Hepatocyte (in vitro differentiated cells): ENCODE results near the gene PCBD1.

Source experiments
- EZH2 ChIP-seq: fragments of 200-600 bp; sonication (generic); IDR thresholded peaks from 2 replicates; pipeline ENCODE4 v1.6.1; 2016; ENCODE audit warnings: antibody characterized with exemption, mild to moderate bottlenecking, borderline replicate concordance
- TF ChIP-seq, protein P1 (sequence below): fragments of 200-600 bp; sonication (generic); IDR thresholded peaks from 2 replicates; pipeline ENCODE4 v1.5.1; 2016; ENCODE audit warnings: antibody characterized with exemption, mild to moderate bottlenecking; ENCODE audit not compliant: poor library complexity

DNA sequence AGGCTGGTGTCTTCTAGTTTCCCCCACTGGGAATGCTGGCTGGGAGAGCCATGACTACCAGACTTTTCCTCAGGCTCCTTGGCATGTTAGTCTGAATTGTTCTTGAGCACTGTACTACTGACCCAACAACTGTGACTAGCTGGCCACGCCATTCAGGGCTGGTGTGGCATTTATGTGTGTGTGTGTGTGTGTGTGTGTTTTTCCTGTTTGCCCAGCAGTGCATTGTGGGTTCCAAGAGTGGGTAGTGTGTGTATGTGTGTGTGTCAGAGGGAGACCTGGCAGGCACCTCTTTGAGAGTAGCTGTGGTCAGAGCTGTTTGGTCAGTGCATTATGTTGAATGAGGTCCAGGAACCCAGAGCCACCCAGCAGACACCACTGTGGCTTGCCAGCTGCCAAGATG lies 9.2 kb downstream of the PCBD1 start:
- TF ChIP-seq, protein P1, sequence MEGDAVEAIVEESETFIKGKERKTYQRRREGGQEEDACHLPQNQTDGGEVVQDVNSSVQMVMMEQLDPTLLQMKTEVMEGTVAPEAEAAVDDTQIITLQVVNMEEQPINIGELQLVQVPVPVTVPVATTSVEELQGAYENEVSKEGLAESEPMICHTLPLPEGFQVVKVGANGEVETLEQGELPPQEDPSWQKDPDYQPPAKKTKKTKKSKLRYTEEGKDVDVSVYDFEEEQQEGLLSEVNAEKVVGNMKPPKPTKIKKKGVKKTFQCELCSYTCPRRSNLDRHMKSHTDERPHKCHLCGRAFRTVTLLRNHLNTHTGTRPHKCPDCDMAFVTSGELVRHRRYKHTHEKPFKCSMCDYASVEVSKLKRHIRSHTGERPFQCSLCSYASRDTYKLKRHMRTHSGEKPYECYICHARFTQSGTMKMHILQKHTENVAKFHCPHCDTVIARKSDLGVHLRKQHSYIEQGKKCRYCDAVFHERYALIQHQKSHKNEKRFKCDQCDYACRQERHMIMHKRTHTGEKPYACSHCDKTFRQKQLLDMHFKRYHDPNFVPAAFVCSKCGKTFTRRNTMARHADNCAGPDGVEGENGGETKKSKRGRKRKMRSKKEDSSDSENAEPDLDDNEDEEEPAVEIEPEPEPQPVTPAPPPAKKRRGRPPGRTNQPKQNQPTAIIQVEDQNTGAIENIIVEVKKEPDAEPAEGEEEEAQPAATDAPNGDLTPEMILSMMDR = no peak
- no peak for TF ChIP-seq EZH2
